Measurements from ENCODE around the gene TMEM72.
"Not testable (repeated sequence)": the region's sequence is repeated elsewhere in the genome, so short reads cannot be mapped to it uniquely, and the experiment has no call there.

Gene TMEM72

GRCh38 chr10:44911081-44911540 lies at the start of gene TMEM72:
Gene TMEM72, plus strand, starts transcription at chr10:44911337. Its CDS starts 176 bp downstream, at chr10:44911513.
- Histone ChIP-seq H3K4me3 (no peak within 1 kb of the TSS), H3K9me3 (no peaks in the 10 kb centered on the region), H3K4me1 (no peaks in the 10 kb centered on the region), H3K27me3 (ENCODE audit: low read depth) (no peaks in the 10 kb centered on the region), H3K36me3 (replicated peaks) (no peaks in the 10 kb centered on the region)
- in situ Hi-C loops (cut with MboI; ENCODE audit: low sequenced_read_pairs) = no loop called here
- DNase-seq (ENCODE audit: low spot score in 2 of 2) = no peak

DNA sequence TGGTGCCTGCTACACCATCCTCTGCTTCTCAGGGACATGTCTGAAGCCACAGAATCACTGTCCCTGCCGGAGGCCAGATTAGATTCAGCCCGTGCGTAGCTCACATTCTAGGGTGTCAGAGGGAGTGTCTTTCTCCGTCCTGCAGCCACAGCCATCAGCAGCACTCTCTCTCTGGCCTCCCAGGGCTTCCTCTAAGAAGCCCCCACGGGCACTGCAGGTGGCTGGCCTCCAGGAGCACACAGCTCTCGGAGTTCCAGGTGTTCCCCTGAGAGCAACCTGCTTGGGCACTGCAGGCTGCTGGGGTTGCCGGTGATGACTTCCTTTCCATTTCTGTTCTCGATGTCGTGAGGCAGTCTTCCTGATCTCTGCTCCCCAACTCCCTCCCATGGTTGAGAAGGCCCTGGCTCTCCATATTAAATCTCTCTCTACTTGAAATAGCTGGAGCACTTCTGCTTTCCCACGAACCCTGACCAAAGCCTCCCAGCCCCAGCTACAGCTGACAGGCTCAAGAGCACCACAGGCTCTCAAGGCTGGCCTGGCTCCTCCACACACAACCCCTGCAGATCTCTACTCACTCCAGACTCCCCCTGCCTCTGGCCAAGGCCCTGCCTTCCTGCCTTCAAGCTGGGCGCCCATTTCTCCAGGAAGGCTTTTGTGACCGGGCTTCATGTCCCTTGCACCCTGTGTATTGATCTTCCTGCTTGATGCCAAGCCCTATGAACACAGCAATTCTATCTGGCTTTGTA lies 49.0 kb upstream of the TMEM72 start:
- no peak for DNase-seq (ENCODE audit: low spot score in 2 of 2)
- in situ Hi-C loops (cut with MboI; ENCODE audit: low sequenced_read_pairs) = loop anchor here (5.0 to 10.0 kb wide), 2 partner anchors 470 to 1187 kb away; no protein-coding TSS in a partner anchor
- Histone ChIP-seq H3K4me3 (no peak overlapping the region), H3K27me3 (ENCODE audit: low read depth) (peaks cover 21% of the 10 kb centered on the region), H3K36me3 (replicated peaks) (no peaks in the 10 kb centered on the region), H3K4me1 (peaks cover 5% of the 10 kb centered on the region), H3K9me3 (no peaks in the 10 kb centered on the region)

DNA sequence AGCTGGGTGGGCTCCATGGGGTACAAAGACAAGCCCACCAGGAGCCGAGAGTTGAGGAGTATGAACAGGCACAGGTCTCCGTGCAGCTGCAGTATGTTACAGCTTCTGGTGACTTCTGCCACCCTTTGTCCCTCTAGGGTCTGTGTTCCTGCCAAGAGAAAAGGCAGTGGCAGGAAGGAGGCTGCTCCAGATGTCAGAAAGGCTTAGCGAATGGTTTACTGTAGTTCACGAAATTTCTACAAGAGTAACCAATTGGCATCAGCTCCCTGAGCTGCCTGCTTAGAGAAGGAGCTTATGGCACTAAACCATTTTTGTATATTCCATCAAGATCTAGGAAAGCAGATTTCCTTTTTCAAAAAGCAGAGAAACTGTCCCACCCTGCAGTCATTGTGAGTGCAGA lies 48.2 kb upstream of the TMEM72 start:
- Histone ChIP-seq H3K4me1 (peaks cover 5% of the 10 kb centered on the region), H3K9me3 (no peaks in the 10 kb centered on the region), H3K4me3 (no peak overlapping the region), H3K27me3 (ENCODE audit: low read depth) (peaks cover 21% of the 10 kb centered on the region), H3K36me3 (replicated peaks) (no peaks in the 10 kb centered on the region)
- no peak for DNase-seq (ENCODE audit: low spot score in 2 of 2)
- in situ Hi-C loops (cut with MboI; ENCODE audit: low sequenced_read_pairs) = loop anchor here (5.0 to 10.0 kb wide), 2 partner anchors 471 to 1188 kb away; no protein-coding TSS in a partner anchor

GRCh38 chr10:44863344-44864047 lies 47.6 kb upstream of the TMEM72 start:
- in situ Hi-C loops (cut with MboI; ENCODE audit: low sequenced_read_pairs) = loop anchor here (5.0 to 10.0 kb wide), 2 partner anchors 471 to 1189 kb away; no protein-coding TSS in a partner anchor
- no peak for DNase-seq (ENCODE audit: low spot score in 2 of 2)
- no peak overlapping the region for H3K4me3 ChIP-seq

GRCh38 chr10:44864051-44864450 lies 47.1 kb upstream of the TMEM72 start:
- Histone ChIP-seq H3K36me3 (replicated peaks) (no peaks in the 10 kb centered on the region), H3K9me3 (no peaks in the 10 kb centered on the region), H3K4me1 (peaks cover 5% of the 10 kb centered on the region), H3K4me3 (no peak overlapping the region), H3K27me3 (ENCODE audit: low read depth) (peaks cover 21% of the 10 kb centered on the region)
- in situ Hi-C loops (cut with MboI; ENCODE audit: low sequenced_read_pairs) = loop anchor here (5.0 to 10.0 kb wide), 2 partner anchors 472 to 1189 kb away; no protein-coding TSS in a partner anchor
- peak in 1 of 2 experiments; percentile 26 for DNase-seq (ENCODE audit: low spot score in 2 of 2)

More at GRCh38 chr10:44863344-44864047, 47.6 kb upstream of the TMEM72 start:
- Histone ChIP-seq H3K4me1 (peaks cover 5% of the 10 kb centered on the region), H3K36me3 (replicated peaks) (no peaks in the 10 kb centered on the region), H3K9me3 (no peaks in the 10 kb centered on the region), H3K27me3 (ENCODE audit: low read depth) (peaks cover 21% of the 10 kb centered on the region)

GRCh38 chr10:44864637-44865288 lies 46.4 kb upstream of the TMEM72 start:
- Histone ChIP-seq H3K9me3 (no peaks in the 10 kb centered on the region), H3K4me3 (peak overlapping the region; percentile 28), H3K36me3 (replicated peaks) (no peaks in the 10 kb centered on the region), H3K27me3 (ENCODE audit: low read depth) (peaks cover 21% of the 10 kb centered on the region), H3K4me1 (peaks cover 5% of the 10 kb centered on the region)
- in situ Hi-C loops (cut with MboI; ENCODE audit: low sequenced_read_pairs) = loop anchor here (5.0 to 10.0 kb wide), 2 partner anchors 472 to 1190 kb away; no protein-coding TSS in a partner anchor
- peak; percentile 62 to 94 for DNase-seq (ENCODE audit: low spot score in 2 of 2)

DNA sequence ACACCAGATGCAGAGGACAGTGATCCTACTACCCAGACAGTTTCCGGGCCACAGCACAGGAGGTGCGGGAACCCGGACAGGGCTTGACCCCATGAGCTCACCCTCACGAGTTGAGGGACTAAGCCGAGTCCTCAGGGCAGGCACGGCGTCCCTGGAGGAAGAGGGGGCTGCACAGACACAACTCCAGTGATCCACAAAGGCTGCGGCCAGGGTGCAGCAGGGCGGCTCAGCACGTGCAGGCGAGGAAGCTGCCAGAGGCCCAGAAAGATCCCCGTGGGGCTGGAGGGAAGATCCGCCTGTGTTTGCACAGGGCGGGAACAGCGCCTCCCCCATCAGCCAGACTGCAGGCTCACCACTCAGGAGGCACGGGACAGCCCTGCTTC lies 45.9 kb upstream of the TMEM72 start:
- in situ Hi-C loops (cut with MboI; ENCODE audit: low sequenced_read_pairs) = loop anchor here (10.0 kb wide), 1 partner anchor 1190 kb away; no protein-coding TSS in a partner anchor
- no peaks in the 10 kb centered on the region for H3K36me3 ChIP-seq (replicated peaks)
- peaks cover 5% of the 10 kb centered on the region for H3K4me1 ChIP-seq
- H3K4me3 ChIP-seq = no peak overlapping the region; the same call in 1 of the 2 replicates
- DNase-seq (ENCODE audit: low spot score in 2 of 2) = no peak
- H3K27me3 ChIP-seq (ENCODE audit: low read depth) = peaks cover 21% of the 10 kb centered on the region
- H3K9me3 ChIP-seq = no peaks in the 10 kb centered on the region

DNA sequence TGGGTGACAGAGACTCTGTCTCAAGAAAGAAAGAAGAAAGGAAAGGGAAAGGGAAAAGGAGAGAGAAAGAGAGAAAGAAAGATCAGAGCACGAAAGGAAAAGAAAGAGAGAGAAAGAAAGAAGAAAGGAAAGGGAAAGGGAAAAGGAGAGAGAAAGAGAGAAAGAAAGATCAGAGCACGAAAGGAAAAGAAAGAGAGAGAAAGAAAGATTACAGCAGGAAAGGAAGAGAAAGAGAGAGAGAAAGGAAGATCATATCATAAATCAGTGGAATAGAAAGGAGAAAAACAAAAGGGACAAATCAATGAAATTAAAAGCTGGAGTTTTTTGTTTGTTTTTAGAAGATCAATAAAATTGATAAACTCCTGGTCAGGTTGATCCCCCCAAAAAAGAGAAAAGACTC lies 44.8 kb upstream of the TMEM72 start:
- not testable (repeated sequence) for H3K4me1 ChIP-seq; H3K4me3 ChIP-seq; H3K36me3 ChIP-seq (replicated peaks); H3K9me3 ChIP-seq; DNase-seq (ENCODE audit: low spot score in 2 of 2)
- H3K27me3 ChIP-seq (ENCODE audit: low read depth) = peaks cover 21% of the 10 kb centered on the region
- in situ Hi-C loops (cut with MboI; ENCODE audit: low sequenced_read_pairs) = loop anchor here (10.0 kb wide), 1 partner anchor 1192 kb away; no protein-coding TSS in a partner anchor

GRCh38 chr10:44870031-44870430 lies 41.1 kb upstream of the TMEM72 start:
- Histone ChIP-seq H3K9me3 (no peaks in the 10 kb centered on the region), H3K36me3 (replicated peaks) (no peaks in the 10 kb centered on the region), H3K4me3 (no peak overlapping the region), H3K27me3 (ENCODE audit: low read depth) (peaks cover 8% of the 10 kb centered on the region; the same call in 1 of the 2 replicates), H3K4me1 (no peaks in the 10 kb centered on the region; the same call in 1 of the 2 replicates)
- in situ Hi-C loops (cut with MboI; ENCODE audit: low sequenced_read_pairs) = no loop called here
- no peak for DNase-seq (ENCODE audit: low spot score in 2 of 2)

- Histone ChIP-seq H3K27me3 (ENCODE audit: low read depth) (peaks cover 2% of the 10 kb centered on the region; the same call in 1 of the 2 replicates), H3K9me3 (no peaks in the 10 kb centered on the region), H3K4me1 (no peaks in the 10 kb centered on the region), H3K4me3 (no peak overlapping the region), H3K36me3 (replicated peaks) (no peaks in the 10 kb centered on the region)
- in situ Hi-C loops (cut with MboI; ENCODE audit: low sequenced_read_pairs) = no loop called here
- DNase-seq (ENCODE audit: low spot score in 2 of 2) = no peak
Observed at GRCh38 chr10:44873160-44873559, 38.0 kb upstream of the TMEM72 start.

DNA sequence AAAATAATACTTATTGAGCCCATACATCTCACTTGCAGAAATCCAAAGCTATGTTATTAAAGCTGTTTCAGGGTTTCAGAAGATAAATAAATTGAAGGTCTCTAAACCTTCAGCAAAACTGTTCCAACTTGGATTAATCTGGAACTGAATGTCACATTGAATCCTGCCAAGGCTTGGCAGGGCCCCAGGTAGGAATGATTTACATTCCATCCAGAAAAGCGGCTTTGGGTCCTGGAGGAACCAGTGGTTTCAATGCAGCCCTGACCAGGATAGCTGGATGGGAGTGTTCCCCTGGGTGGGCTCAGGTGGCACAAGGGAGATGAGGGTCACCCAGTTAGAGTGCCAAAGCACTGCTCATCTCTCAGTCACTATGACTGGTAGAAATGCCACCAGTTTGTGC lies 37.0 kb upstream of the TMEM72 start:
- no peak for DNase-seq (ENCODE audit: low spot score in 2 of 2)
- in situ Hi-C loops (cut with MboI; ENCODE audit: low sequenced_read_pairs) = no loop called here
- no peak overlapping the region for H3K4me3 ChIP-seq

DNA sequence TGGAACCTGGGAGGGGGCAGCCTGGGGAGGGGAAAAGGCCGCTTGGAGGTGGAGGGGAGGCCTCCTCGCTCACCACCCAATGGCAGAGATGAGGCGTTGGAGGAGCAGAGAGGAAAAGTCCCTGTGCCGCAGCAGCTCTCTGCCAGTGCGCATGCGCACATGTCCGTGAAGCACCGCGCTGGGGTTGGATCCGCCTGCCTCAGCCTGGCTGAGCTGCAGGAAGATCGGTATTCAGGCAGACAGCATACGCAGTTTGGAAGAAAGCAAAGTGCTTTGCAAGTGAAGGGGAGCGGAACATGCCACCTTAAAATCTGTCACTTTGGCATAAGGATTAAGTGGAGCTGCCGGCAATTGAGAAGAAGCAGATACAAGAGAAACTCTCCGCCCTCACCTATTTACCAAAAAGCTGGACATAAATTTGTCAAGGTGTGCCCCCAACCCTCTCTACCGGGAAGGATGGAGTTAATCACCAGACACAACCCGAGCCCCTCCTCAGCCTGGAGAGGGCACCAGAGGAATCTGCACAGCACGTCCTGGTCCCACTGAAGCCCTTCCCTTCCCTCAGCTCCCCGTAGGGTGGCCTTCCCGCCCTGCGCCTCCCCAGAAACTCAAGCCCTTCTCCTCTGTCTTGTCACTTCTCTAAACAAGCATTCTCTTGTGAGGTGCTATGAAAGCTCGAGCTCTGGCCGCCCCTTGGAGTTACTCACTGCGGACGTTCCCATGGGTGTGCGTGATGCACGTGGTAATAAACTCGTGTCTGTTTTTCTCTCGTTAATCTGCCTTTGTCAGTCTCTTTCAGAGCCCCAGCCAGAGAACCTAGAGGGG lies 32.2 kb upstream of the TMEM72 start:
- Histone ChIP-seq H3K4me1 (no peaks in the 10 kb centered on the region), H3K4me3 (no peak overlapping the region), H3K27me3 (ENCODE audit: low read depth) (peaks cover 4% of the 10 kb centered on the region; the same call in 1 of the 2 replicates), H3K36me3 (replicated peaks) (no peaks in the 10 kb centered on the region), H3K9me3 (no peaks in the 10 kb centered on the region)
- DNase-seq (ENCODE audit: low spot score in 2 of 2) = no peak
- in situ Hi-C loops (cut with MboI; ENCODE audit: low sequenced_read_pairs) = no loop called here

More for the DNA sequence above, 37.0 kb upstream of the TMEM72 start:
- Histone ChIP-seq H3K27me3 (ENCODE audit: low read depth) (peaks cover 2% of the 10 kb centered on the region; the same call in 1 of the 2 replicates), H3K4me1 (no peaks in the 10 kb centered on the region), H3K9me3 (no peaks in the 10 kb centered on the region), H3K36me3 (replicated peaks) (no peaks in the 10 kb centered on the region)

GRCh38 chr10:44879531-44879899 lies 31.6 kb upstream of the TMEM72 start:
- in situ Hi-C loops (cut with MboI; ENCODE audit: low sequenced_read_pairs) = no loop called here
- no peaks in the 10 kb centered on the region for H3K36me3 ChIP-seq (replicated peaks)
- peaks cover 3% of the 10 kb centered on the region; the same call in 1 of the 2 replicates for H3K27me3 ChIP-seq (ENCODE audit: low read depth)
- no peaks in the 10 kb centered on the region for H3K4me1 ChIP-seq
- no peak for DNase-seq (ENCODE audit: low spot score in 2 of 2)
- H3K4me3 ChIP-seq = no peak overlapping the region
- H3K9me3 ChIP-seq = no peaks in the 10 kb centered on the region
